ENCODE data around the gene PRX. TPM values are rescaled to one million over a fixed set of nuclear protein-coding genes. Genes with fewer than 3 reads are reported as not detected.

The PRX gene
- total and polyA plus RNA-seq, 2 experiments from 2014 or later = 4.2 TPM

GRCh38 chr19:40397568-40397906 is 15.6 kb downstream of the PRX start (continued):
- TF ChIP-seq EZH2 (IDR thresholded peaks at IDR 0.05; ENCODE audit: low read depth, unreplicated experiment) (no peak), ETS1 (IDR thresholded peaks at IDR 0.05) (no peak), CTCF (conservative IDR thresholded peaks at IDR 0.05; ENCODE audit: low read depth in 2 of 2) (no peak), STAT1 (IDR thresholded peaks at IDR 0.05; ENCODE audit: unreplicated experiment) (no peak)

- Mint-ChIP-seq H3K27ac (no peak overlapping the region), H3K4me1 (peaks cover 16% of the 10 kb centered on the region), H3K4me3 (no peak overlapping the region), H3K9me3 (no peaks in the 10 kb centered on the region; the same call in 1 of the 3 replicates), H3K36me3 (ENCODE audit: low read depth) (no peaks in the 10 kb centered on the region), H3K27me3 (ENCODE audit: insufficient read depth, low read depth, poor library complexity) (peaks cover 27% of the 10 kb centered on the region)
- no peak overlapping the region for H3K4me3 ChIP-seq
- no peak overlapping the region for H3K27ac ChIP-seq (ENCODE audit: low read depth)
- peaks cover 16% of the 10 kb centered on the region for H3K27me3 ChIP-seq (ENCODE audit: insufficient read depth)
- H3K36me3 ChIP-seq (ENCODE audit: insufficient read depth) = no peaks in the 10 kb centered on the region
- DNase-seq (ENCODE audit: low spot score) (no peak), ATAC-seq (no peak)
- H3K79me2 ChIP-seq (replicated peaks; ENCODE audit: insufficient read depth) = no peaks in the 10 kb centered on the region
- peaks cover 4% of the 10 kb centered on the region for H3F3A ChIP-seq (replicated peaks; ENCODE audit: low read depth)
- H3K4me2 ChIP-seq = no peak overlapping the region
- no peaks in the 10 kb centered on the region for H3K4me1 ChIP-seq (ENCODE audit: insufficient read depth)
- H3K9me2 ChIP-seq (ENCODE audit: insufficient read depth) = no peaks in the 10 kb centered on the region
- no peak overlapping the region for H2AFZ ChIP-seq
- no peaks in the 10 kb centered on the region for H4K20me1 ChIP-seq (replicated peaks; ENCODE audit: insufficient read depth)
- TF ChIP-seq CREB1 (CRISPR knock-in tag; IDR thresholded peaks at IDR 0.05; ENCODE audit: low read depth) (no peak), ETS1 (IDR thresholded peaks at IDR 0.05) (no peak), POLR2AphosphoS5 (IDR thresholded peaks at IDR 0.05; ENCODE audit: low read depth) (no peak), CTCF (conservative IDR thresholded peaks at IDR 0.05; ENCODE audit: low read depth in 2 of 2) (no peak), NANOG (IDR thresholded peaks at IDR 0.05; ENCODE audit: borderline replicate concordance) (no peak), REST (IDR thresholded peaks at IDR 0.05; ENCODE audit: unreplicated experiment) (no peak), ZNF114 (CRISPR knock-in tag; IDR thresholded peaks at IDR 0.05) (no peak), STAT1 (IDR thresholded peaks at IDR 0.05; ENCODE audit: unreplicated experiment) (no peak)
Measured at GRCh38 chr19:40396886-40397567, 16.2 kb downstream of the PRX start.
